ENCODE results near the gene LITAF.
"Not testable (repeated sequence)": the region's sequence is repeated elsewhere in the genome, so short reads cannot be mapped to it uniquely, and the experiment has no call there.

Gene LITAF

DNA sequence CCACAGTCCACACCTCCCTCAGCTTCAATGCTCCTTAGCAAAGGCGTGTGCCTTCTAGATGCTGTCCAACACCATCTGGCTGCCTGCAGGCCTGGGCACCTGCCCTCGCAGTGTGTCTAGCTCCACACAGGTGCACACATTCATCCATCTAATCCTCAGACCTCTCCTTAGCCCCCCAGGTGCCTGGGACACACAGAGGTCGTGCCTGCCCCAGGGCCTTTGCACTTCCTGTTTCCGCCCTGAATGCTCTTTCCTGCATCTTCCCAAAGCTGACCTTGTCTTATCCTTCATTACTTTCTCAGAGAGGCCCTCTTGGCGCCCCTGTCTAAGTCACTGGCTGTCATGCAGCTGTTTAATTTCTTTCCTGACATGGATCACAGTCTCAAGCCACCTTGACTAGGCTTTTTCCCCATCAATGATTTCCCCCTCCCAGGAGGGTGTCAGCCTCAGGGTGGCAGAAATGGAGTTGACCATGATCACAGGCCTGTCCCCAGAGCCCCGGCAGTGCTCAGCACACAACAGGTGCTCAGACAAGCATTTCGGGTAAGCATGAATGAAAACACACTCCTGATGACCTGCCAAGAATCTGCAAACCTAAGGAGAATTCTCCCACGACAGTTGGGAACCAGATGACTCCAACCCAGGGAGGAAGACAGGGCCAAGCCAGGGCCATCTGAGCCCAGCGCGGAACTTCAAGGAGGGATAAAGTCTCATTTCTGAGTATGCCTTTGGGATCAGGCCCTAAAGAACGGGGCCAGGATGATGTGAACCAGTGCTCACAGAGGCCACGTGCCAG is 76.3 kb downstream of the LITAF start:
- Mint-ChIP-seq H3K4me1 (no peaks in the 10 kb centered on the region), H3K36me3 (ENCODE audit: insufficient read depth) (peaks cover 3% of the 10 kb centered on the region), H3K27ac (ENCODE audit: low read depth) (no peak overlapping the region), H3K4me3 (no peak overlapping the region), H3K9me3 (no peaks in the 10 kb centered on the region), H3K27me3 (no peaks in the 10 kb centered on the region)
- no peak for DNase-seq (ENCODE audit: low spot score in 2 of 2)
- ATAC-seq (replicated peaks; ENCODE audit: extremely low read depth, poor library complexity, severe bottlenecking) = no peak

DNA sequence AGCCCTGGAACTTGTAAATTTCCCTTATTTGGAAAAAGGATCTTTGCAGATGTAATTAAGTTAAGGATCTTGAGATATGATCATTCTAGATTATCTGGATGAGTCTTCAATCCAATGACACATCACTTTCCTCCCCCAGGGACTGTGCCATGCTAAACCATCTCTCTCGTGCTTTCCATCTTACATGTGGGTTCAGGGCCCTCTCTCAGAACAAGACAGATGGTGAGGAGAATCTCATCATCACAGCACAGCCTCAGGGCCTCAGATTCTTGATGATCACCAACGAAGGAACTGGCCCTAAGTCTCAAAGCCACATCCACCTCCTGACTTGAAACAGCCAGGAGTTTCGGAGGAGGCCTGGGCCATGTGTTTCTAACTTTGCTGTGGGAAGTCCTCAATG is 78.7 kb downstream of the LITAF start:
- no peak overlapping the region for H3K4me3 Mint-ChIP-seq
- ATAC-seq (replicated peaks; ENCODE audit: extremely low read depth, poor library complexity, severe bottlenecking) = no peak

DNA sequence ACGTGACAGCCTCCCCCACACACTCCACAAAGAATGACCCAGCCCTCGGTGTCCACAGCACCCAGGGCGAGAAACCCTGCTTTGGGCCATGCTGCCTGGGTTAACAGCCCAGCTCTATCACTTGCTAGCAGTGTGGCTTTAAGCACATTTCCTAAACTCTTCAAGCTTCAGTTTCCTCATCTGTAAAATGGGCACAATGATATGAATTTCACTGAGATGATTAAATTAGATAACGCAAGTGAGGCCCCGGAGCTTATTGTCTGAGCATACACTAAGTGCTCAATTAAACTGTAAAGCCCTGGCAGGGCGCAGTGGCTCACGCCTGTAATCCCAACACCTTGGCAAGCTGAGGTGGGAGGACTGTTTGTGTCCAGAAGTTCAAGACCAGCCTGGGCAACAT is 79.4 kb downstream of the LITAF start:
- DNase-seq (ENCODE audit: low spot score in 2 of 2) (no peak), ATAC-seq (replicated peaks; ENCODE audit: extremely low read depth, poor library complexity, severe bottlenecking) (no peak)
- Mint-ChIP-seq H3K27me3 (no peaks in the 10 kb centered on the region), H3K36me3 (ENCODE audit: insufficient read depth) (peaks cover 3% of the 10 kb centered on the region), H3K27ac (ENCODE audit: low read depth) (no peak overlapping the region), H3K9me3 (no peaks in the 10 kb centered on the region), H3K4me3 (no peak overlapping the region), H3K4me1 (no peaks in the 10 kb centered on the region)

More for the DNA sequence above, 78.7 kb downstream of the LITAF start:
- no peak for DNase-seq (ENCODE audit: low spot score in 2 of 2)
- Mint-ChIP-seq H3K36me3 (ENCODE audit: insufficient read depth) (peaks cover 3% of the 10 kb centered on the region), H3K27ac (ENCODE audit: low read depth) (no peak overlapping the region), H3K4me1 (no peaks in the 10 kb centered on the region), H3K27me3 (no peaks in the 10 kb centered on the region), H3K9me3 (no peaks in the 10 kb centered on the region)

DNA sequence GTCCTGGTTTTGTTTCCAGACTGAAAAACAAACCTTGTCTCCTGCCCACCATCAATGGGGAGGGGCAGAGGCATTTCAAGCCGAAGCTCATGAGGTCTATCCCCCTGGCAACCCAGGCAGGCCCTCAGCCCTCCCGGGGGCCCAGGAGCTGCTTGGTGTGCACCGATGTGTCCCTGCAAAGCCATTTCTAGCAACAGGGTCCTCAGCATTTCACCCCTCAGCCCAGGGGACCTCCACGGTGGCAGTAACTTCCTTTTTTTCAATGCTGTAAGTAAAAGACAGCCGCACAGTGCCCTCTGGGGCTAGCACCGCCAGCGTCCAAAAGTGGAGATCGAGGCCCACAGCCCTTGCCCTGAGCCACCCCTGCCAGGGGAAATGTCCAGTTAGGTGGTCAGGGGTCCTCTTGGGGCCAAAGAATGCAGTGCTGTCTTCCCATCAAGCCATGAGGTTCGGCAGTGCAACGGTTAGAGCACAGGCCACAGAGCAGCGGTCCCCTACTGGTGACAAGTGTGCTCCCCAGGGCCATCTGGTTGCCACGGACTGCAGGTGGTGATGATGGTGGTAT is 79.9 kb downstream of the LITAF start:
- H3K27me3 Mint-ChIP-seq = no peaks in the 10 kb centered on the region
- no peaks in the 10 kb centered on the region for H3K4me1 Mint-ChIP-seq
- no peak overlapping the region for H3K27ac Mint-ChIP-seq (ENCODE audit: low read depth)
- no peaks in the 10 kb centered on the region for H3K9me3 Mint-ChIP-seq
- DNase-seq (ENCODE audit: low spot score in 2 of 2) = no peak
- no peak overlapping the region for H3K4me3 Mint-ChIP-seq
- ATAC-seq (replicated peaks; ENCODE audit: extremely low read depth, poor library complexity, severe bottlenecking) = no peak
- H3K36me3 Mint-ChIP-seq (ENCODE audit: insufficient read depth) = peaks cover 3% of the 10 kb centered on the region

DNA sequence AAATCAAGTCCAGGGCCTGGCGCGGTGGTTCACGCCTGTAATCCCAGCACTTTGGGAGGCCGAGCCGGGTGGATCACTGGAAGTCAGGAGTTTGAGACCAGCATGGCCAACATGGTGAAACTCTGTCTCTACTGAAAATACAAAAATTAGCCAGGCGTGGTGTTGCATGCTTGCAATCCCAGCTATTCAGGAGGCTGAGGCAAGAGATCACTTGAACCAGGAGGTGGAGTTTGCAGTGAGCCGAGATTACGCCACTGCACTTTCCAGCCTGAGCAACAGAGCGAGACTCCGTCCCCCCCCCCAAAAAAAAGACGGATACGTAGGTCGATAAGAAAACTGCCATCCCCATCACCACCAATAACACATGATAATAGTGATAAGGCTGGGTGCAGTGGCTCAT is 82.5 kb downstream of the LITAF start:
- not testable (repeated sequence) for H3K27ac Mint-ChIP-seq (ENCODE audit: low read depth); ATAC-seq (replicated peaks; ENCODE audit: extremely low read depth, poor library complexity, severe bottlenecking)

DNA sequence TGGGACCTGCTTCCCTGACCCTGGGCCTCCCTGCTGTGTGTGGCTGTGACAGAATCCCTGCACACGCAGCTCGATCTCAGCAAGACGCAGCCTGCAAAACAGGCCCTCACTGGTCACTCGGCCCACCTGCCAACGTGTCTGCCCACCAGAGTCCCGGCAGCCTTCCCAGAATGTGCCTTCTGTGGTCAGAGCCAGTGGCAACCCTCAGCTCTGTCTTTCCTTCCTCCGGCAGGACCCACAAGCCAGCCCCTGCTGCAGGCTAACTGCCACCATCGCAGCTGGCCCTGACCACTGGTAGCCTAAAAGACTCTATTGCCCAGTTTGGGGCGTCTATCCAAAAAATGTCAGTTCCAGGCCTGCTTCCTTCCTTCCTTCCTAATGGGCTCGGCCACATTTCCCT is 83.2 kb downstream of the LITAF start:
- no peaks in the 10 kb centered on the region for H3K4me1 Mint-ChIP-seq
- H3K27me3 Mint-ChIP-seq = no peaks in the 10 kb centered on the region
- DNase-seq (ENCODE audit: low spot score in 2 of 2) (no peak), ATAC-seq (replicated peaks; ENCODE audit: extremely low read depth, poor library complexity, severe bottlenecking) (no peak)
- H3K27ac Mint-ChIP-seq (ENCODE audit: low read depth) = peak overlapping the region; percentile 79
- peaks cover 3% of the 10 kb centered on the region for H3K36me3 Mint-ChIP-seq (ENCODE audit: insufficient read depth)
- no peaks in the 10 kb centered on the region for H3K9me3 Mint-ChIP-seq
- no peak overlapping the region for H3K4me3 Mint-ChIP-seq

More for the DNA sequence above, 82.5 kb downstream of the LITAF start:
- H3K27me3 Mint-ChIP-seq; H3K4me1 Mint-ChIP-seq; H3K9me3 Mint-ChIP-seq; DNase-seq (ENCODE audit: low spot score in 2 of 2); H3K36me3 Mint-ChIP-seq (ENCODE audit: insufficient read depth); H3K4me3 Mint-ChIP-seq: not testable (repeated sequence)

DNA sequence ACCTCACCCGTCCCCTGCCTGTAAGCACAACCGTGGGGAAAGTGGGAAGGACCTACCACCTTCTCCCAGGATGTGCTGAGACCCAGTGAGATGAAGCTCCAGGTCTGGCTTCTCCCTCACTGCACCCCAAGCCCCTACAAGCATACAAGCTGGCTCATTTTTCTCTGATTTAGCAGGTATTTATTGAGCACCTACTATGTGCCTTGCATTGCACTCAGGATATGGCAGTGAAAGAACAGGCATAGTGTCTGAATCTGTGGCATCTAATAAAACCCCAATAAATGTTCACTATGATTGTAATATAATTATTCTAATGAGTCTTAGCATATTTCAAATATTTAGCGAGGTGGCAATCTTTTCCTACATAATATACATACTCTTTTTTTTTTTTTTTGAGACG is 84.5 kb downstream of the LITAF start:
- peaks cover 3% of the 10 kb centered on the region for H3K36me3 Mint-ChIP-seq (ENCODE audit: insufficient read depth)
- H3K4me1 Mint-ChIP-seq = peaks cover 7% of the 10 kb centered on the region
- no peaks in the 10 kb centered on the region for H3K9me3 Mint-ChIP-seq
- no peak overlapping the region for H3K27ac Mint-ChIP-seq (ENCODE audit: low read depth)
- H3K4me3 Mint-ChIP-seq = no peak overlapping the region
- no peak for ATAC-seq (replicated peaks; ENCODE audit: extremely low read depth, poor library complexity, severe bottlenecking)
- H3K27me3 Mint-ChIP-seq = no peaks in the 10 kb centered on the region
- DNase-seq (ENCODE audit: low spot score in 2 of 2) = no peak

DNA sequence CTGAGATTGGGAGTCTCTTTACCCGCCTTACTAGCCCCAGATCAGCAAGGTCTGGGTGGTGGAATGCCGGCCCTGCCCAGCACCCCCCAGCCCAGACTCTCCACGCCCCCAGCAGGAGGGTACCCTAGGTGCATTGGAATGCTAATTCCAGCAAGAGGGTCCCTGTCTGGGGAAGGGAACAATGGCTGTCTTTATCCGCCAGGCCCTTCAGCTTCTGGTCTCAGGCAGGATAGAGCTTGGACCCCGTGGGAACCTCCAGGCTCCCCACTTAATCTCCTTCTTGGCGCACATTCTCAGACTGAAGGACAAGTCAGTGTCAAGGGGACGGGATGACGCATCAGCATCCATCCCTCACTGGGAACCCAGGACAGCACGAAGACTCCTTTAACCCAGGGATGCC is 85.1 kb downstream of the LITAF start:
- Mint-ChIP-seq H3K4me3 (no peak overlapping the region), H3K27ac (ENCODE audit: low read depth) (no peak overlapping the region), H3K4me1 (peaks cover 7% of the 10 kb centered on the region), H3K9me3 (no peaks in the 10 kb centered on the region), H3K27me3 (no peaks in the 10 kb centered on the region), H3K36me3 (ENCODE audit: insufficient read depth) (peaks cover 3% of the 10 kb centered on the region)
- ATAC-seq (replicated peaks; ENCODE audit: extremely low read depth, poor library complexity, severe bottlenecking) (no peak), DNase-seq (ENCODE audit: low spot score in 2 of 2) (no peak)

DNA sequence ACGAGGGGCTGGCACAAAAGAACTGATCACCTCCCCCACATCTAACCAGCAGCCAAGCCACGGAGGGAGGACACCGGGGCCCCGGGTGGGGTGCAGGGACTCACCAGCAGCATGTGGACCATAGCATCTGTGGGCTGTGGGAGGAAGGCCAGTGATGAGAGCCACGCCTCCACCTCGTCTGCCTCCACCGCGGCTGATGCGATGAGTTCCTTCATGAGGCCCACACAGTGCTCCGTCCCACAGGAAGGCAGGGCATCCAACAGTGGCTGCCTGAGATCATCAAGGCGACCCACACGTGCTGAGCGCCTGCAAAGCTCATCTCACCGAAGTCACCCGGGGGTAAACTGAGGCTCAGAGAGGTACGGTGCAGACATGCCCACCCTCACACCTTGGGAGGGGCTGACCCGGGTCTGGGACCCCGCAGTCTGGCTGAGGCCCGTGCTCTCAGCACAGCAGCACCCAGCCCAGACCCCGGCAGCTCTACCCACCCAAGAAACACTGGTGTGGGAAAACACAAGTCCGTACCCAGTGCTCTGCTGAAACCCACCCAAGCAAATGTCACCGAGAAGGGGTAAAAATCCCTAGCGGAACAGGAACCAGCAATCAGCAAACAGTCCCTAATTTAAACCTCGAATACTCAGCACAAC is 85.9 kb downstream of the LITAF start:
- Mint-ChIP-seq H3K36me3 (ENCODE audit: insufficient read depth) (peaks cover 3% of the 10 kb centered on the region), H3K4me3 (no peak overlapping the region), H3K27ac (ENCODE audit: low read depth) (no peak overlapping the region), H3K4me1 (peaks cover 8% of the 10 kb centered on the region), H3K27me3 (no peaks in the 10 kb centered on the region), H3K9me3 (no peaks in the 10 kb centered on the region)
- DNase-seq (ENCODE audit: low spot score in 2 of 2) = no peak
- no peak for ATAC-seq (replicated peaks; ENCODE audit: extremely low read depth, poor library complexity, severe bottlenecking)

DNA sequence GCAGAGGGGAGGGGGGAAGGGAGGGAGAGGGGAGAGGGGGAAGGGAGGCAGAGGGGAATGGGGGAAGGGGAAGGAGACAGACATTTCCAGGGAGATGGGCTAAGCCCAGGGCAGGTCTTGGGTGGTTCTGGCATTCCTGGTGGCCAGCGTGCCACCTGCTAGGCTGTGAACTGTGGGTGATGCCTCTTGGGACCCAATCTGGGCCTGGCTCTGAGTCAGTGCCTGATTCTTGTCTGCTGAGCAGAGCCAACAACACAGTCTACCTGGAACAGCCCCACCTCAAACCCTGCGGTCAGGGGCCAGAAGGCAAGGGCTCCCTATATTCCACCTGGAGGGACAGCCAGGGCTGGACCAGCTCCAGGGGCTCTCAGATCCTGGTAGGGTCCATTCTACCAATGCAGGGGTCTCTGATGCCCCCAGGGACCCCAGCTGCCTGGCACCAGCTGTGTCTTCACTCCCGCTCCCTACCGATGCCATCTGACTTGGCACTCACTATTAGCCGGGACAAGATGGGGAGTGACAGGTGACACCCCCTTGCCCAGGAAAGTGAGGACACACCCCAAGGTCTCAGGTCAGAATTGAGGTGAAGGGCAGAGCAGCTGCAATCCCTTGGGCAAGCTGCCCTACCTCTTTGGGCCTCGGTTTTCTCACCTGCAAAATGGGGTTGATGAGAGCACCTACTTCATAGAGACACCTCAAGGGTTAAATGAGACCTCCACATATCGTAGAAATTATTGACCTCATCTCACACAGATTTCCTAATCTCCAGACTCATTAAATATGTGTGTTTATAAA is 87.2 kb downstream of the LITAF start:
- H3K9me3 Mint-ChIP-seq = no peaks in the 10 kb centered on the region
- ATAC-seq (replicated peaks; ENCODE audit: extremely low read depth, poor library complexity, severe bottlenecking) (no peak), DNase-seq (ENCODE audit: low spot score in 2 of 2) (no peak)
- H3K36me3 Mint-ChIP-seq (ENCODE audit: insufficient read depth) = no peaks in the 10 kb centered on the region
- H3K4me3 Mint-ChIP-seq = no peak overlapping the region
- H3K4me1 Mint-ChIP-seq = peaks cover 14% of the 10 kb centered on the region
- no peak overlapping the region for H3K27ac Mint-ChIP-seq (ENCODE audit: low read depth)
- H3K27me3 Mint-ChIP-seq = no peaks in the 10 kb centered on the region

DNA sequence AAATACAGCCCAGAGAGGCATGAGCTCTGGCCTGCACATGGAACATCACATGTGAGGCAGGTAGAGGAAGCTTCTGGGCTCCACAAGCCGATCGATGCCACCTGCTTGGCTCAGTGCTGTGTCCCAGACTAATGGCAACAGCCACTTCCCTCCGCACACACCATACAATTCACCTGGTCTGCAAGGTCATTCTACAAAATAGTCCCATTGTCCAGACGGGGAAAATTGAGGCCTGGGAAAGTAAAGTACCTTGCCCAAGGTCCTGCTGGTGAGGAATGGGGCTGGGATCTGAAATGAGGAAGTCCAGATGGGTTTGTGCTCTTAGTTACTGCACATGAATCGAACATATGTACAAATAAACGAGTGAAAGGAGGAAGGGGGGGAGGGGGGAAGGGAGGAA is 88.0 kb downstream of the LITAF start:
- Mint-ChIP-seq H3K4me3 (no peak overlapping the region), H3K36me3 (ENCODE audit: insufficient read depth) (no peaks in the 10 kb centered on the region), H3K27ac (ENCODE audit: low read depth) (no peak overlapping the region), H3K27me3 (no peaks in the 10 kb centered on the region), H3K4me1 (peaks cover 14% of the 10 kb centered on the region), H3K9me3 (no peaks in the 10 kb centered on the region)
- DNase-seq (ENCODE audit: low spot score in 2 of 2) (no peak), ATAC-seq (replicated peaks; ENCODE audit: extremely low read depth, poor library complexity, severe bottlenecking) (no peak)

DNA sequence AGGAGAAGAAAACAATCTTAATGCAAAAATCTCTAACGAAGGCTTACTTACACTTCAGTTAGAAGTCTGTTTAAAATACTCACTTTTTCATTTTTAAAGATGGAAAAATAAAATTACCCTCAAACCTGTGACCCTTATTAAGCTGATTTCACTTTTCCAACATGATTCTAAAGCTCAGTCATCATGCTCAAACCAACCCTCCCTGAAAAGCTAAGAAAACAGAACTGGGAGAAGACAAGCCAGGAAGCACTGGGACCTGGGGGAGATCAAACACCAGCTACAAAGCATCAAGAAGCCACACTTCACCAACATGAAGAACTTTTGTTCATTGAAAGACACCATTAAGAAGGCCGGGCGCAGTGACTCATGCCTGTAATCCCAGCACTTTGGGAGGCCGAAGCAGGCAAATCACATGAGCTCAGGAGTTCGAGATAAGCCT is 88.8 kb downstream of the LITAF start:
- DNase-seq (ENCODE audit: low spot score in 2 of 2) (no peak), ATAC-seq (replicated peaks; ENCODE audit: extremely low read depth, poor library complexity, severe bottlenecking) (no peak)
- H3K4me3 Mint-ChIP-seq = no peak overlapping the region
- H3K4me1 Mint-ChIP-seq = peaks cover 14% of the 10 kb centered on the region
- H3K9me3 Mint-ChIP-seq = no peaks in the 10 kb centered on the region
- H3K27ac Mint-ChIP-seq (ENCODE audit: low read depth) = no peak overlapping the region
- no peaks in the 10 kb centered on the region for H3K27me3 Mint-ChIP-seq
- peaks cover 2% of the 10 kb centered on the region for H3K36me3 Mint-ChIP-seq (ENCODE audit: insufficient read depth)
